NCI-H524 treated with DMSO at 0.1 percent for 48 hours (cell line): ENCODE measurements around the gene SLC34A3.
"Not testable (repeated sequence)": the region's sequence is repeated elsewhere in the genome, so short reads cannot be mapped to it uniquely, and the experiment has no call there.

Experiments
- DNase-seq: peaks from one replicate; lab custom pipeline; 2025; lab: John Stamatoyannopoulos, UW

Gene SLC34A3

GRCh38 chr9:137228968-137229896 is 1.5 kb upstream of the SLC34A3 start:
- no peak for DNase-seq

GRCh38 chr9:137229903-137230704 is 597 bp upstream of the SLC34A3 start:
- no peak for DNase-seq

GRCh38 chr9:137231372-137232039 is 805 bp downstream of the SLC34A3 start:
- no peak for DNase-seq

GRCh38 chr9:137232101-137232500 is 1.4 kb downstream of the SLC34A3 start:
- no peak for DNase-seq

DNA sequence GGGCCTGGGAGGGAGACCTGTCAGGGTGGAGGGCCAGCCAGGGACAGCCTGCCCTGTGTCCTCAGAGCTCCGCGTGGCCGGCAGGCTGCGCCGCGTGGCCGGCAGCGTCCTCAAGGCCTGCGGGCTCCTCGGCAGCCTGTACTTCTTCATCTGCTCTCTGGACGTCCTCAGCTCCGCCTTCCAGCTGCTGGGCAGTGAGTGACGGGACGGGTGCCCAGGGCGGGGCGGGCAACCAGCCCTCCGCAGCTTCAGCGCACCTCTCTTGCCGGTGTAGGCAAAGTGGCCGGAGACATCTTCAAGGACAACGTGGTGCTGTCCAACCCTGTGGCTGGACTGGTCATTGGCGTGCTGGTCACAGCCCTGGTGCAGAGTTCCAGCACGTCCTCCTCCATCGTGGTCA is 1.8 kb downstream of the SLC34A3 start:
- DNase-seq: no peak

DNA sequence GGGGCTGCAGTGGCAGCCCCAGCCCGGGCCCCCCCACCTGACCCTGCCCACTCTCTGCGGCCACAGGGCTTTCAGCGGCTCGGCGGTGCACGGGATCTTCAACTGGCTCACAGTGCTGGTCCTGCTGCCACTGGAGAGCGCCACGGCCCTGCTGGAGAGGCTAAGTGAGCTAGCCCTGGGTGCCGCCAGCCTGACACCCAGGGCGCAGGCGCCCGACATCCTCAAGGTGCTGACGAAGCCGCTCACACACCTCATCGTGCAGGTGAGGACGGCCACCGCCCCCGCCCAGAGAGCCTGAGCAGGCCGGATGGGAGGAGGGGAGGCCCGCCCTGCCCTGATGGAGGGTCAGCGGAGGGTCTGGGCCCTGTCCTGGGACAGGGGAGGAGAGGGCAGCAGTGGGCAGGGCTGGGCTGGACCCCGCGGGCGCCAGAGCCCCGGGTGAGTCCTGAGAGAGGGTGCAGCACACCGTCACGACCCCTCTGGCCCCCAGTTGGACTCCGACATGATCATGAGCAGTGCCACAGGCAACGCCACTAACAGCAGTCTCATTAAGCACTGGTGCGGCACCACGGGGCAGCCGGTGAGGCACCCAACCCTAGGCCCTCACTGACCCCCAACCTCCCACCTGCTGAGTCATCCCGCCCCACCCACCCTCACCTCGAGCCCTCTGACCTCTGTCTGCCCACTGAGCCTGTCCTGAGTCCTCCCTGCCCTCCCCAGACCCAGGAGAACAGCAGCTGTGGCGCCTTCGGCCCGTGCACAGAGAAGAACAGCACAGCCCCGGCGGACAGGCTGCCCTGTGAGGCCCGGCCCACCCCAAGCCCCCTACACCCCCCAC is 2.7 kb downstream of the SLC34A3 start:
- no peak for DNase-seq

GRCh38 chr9:137234055-137234697 is 3.5 kb downstream of the SLC34A3 start:
- DNase-seq: no peak

DNA sequence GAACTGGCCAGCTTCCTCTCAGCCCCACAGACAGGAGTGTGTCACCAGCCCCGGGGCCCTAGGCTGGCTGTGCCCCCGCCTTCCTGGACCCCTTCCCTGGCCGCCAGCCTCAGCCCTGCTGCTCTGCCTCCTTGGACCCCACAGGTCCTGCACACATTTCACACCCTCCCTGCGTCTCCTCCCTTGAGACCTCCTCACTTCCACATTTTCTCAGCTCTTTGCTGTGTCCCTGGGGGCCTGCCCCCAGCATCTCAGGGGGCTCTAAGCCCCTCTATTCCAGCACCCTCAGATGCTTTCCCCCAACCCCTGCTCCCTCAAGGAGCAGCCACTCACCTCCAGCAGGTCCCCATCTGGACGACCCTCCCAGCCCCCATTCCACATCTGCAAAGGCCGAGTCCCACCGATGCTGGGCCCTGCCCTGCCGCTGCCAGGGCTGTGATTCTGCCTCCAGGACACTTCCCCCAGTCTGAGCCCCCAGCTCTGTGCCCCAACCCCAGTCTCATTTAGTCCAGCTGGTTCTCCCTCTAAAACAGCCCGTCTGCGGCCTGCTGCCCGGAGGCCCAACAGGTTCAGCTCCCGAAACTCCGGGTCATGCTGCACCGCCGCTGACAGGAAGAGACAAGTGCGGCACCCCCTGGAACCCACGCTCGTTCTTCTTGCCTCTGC is 4.2 kb downstream of the SLC34A3 start:
- DNase-seq: no peak

DNA sequence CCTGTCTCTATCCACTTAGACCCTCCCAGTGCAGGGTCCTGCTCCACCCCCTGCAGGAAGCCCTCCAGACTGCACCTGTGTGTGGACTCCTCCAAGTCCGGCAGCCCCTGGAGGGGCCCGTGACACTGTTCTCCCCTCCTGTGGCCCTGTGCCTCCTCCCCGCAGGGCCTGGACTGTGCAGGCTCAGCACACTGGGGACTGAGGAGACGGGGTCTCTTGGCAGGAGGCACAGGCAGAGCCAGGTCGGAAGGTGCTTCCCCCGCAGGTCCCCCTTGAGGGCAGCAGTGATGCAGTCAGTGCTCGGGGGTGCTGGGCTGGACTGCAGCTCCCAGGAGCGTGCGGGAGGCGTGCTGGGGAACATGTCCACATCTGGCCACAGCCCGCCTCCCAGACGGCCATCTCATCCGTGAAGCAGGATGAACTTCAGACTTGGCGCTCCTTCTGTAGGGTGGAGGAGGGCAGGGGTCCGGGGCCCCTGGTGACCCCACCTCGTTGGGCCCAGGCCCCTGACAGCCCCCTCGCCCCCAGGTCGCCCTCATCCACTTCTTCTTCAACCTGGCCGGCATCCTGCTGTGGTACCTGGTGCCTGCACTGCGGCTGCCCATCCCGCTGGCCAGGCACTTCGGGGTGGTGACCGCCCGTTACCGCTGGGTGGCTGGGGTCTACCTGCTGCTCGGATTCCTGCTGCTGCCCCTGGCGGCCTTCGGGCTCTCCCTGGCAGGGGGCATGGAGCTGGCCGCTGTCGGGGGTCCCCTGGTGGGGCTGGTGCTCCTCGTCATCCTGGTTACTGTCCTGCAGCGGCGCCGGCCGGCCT is 4.9 kb downstream of the SLC34A3 start:
- DNase-seq: no peak

- peak; percentile 23 for DNase-seq
These were observed 5.7 kb downstream of the SLC34A3 start for GRCh38 chr9:137236238-137236935.

DNA sequence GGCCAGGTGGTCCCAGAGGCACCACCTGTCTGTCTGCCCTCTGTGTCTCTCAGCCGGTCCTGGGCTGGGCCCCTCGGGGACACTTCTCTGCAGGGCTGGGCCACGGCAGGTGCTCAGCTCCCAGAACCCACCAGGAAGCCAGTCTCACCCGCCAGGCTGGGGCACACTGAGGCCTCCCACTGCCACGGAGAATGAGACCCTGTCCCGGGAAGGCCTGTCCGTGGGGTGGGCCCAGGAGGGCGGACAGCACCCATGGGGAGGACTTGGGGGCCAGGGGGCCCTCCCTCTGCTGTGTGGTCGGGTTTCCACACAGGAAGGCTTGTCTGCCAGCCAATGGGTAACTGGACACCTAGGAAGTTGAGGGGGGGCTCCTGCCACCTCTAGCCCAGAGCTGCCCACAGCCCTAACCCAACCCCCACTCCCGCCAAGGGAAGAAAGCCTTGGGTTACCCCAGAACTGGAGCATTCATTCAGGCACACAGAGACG is 6.3 kb downstream of the SLC34A3 start:
- no peak for DNase-seq

DNA sequence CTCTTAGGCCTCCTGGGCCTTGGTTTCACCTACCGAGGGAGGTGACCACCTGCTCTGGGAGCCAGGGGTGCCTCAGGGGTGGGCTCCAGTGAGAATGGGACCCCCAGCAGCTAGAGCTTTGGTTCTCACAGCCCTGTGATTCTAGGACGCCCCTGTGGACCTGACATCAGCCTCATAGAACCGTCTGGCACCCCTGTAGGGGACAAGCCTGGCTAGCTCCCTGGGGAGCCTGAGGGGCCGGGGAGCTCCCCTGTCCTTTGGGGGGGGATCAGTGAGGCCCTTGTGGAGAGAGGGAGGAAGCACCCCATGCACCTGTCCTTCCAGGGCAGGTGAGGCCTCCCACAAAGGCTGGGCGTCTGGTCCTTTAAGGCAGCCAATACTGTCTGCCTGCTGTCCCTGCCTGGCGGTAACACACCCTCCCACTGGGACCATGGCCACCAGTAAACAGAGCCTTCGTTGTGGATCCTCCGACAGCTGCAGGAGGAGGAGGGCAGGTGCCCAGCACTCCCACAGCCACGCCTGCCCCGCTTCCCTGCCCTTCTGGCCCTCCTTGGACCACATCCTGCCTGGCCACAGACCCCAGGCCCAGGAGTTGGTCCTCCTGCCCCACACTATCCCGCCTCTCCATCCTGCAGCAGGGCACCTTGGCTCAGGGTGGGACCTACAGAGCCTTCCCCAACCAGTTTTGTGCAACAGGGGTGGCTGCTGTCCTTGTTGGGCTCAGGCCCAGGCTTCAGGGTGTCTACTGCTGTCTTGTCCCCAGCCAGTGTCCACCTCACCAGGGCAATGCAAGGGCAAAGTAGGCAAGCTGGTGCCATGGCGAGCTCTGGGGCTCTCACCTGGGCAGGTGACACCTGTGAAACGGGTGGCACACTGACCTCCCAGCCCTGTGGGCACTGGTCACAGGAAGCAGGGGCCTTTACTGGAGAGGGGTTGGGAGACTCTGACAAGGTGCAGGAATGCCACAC is 7.3 kb downstream of the SLC34A3 start:
- no peak for DNase-seq

- not testable (repeated sequence) for DNase-seq
These were observed 9.0 kb downstream of the SLC34A3 start for GRCh38 chr9:137239541-137240200.

- no peak for DNase-seq
These were observed 9.7 kb downstream of the SLC34A3 start for GRCh38 chr9:137240318-137240840.

- peak; percentile 100 for DNase-seq
These were observed 10.3 kb downstream of the SLC34A3 start, which contains the start of gene TUBB4B for GRCh38 chr9:137240841-137241489. TUBB4B (plus strand) TSS chr9:137241287; CDS start chr9:137241361, 74 bp downstream.
